Esophagus squamous epithelium (tissue), 5 donors: Measurements from ENCODE around the gene SPP2. TPM values are rescaled to one million over a fixed set of nuclear protein-coding genes. Genes with fewer than 3 reads are reported as not detected.
A peak's percentile ranks its signal among the peaks of the same experiment; 100 is the strongest.

Source experiments
- DNase-seq: peaks from one replicate; lab custom pipeline; 2025; lab: John Stamatoyannopoulos, UW
- H3K27ac ChIP-seq, 4 donors: fragments of 200-600 bp; sonication (generic); one replicate each; pipeline ENCODE4 v1.5.1; 2016 to 2019; ENCODE audit warnings: mild to moderate bottlenecking in 1 of 4
- H3K27me3 ChIP-seq, 4 donors: fragments of 200-600 bp; sonication (generic); 1 replicate in 3 of 4; 2 replicates in 1 of 4; pipeline versions ENCODE4 v1.5.1 to v1.6.0; 2017 to 2021; ENCODE audit warnings: antibody characterized with exemption in 1 of 4
- H3K36me3 ChIP-seq, 3 donors: fragments of 200-600 bp; sonication (generic); one replicate each; pipeline ENCODE4 v1.5.1; 2016 to 2019
- H3K4me1 ChIP-seq, 3 donors: fragments of 200-600 bp; sonication (generic); one replicate each; pipeline ENCODE4 v1.5.1; 2017 to 2019
- H3K4me3 ChIP-seq, 4 donors: fragments of 200-600 bp; sonication (generic); 1 replicate in 3 of 4; 2 replicates in 1 of 4; pipeline ENCODE4 v1.5.1; 2016 to 2019; ENCODE audit warnings: mild to moderate bottlenecking in 2 of 4, moderate library complexity in 1 of 4
- H3K9me3 ChIP-seq, 3 donors: fragments of 200-600 bp; sonication (generic); one replicate each; pipeline ENCODE4 v1.5.1; 2016 to 2019
- CTCF ChIP-seq, 6 experiments: fragments of 450-650 bp in 4 of 6; fragments of 200-600 bp in 2 of 6; sonication (generic) in 2 of 6; IDR thresholded peaks; one replicate each; pipeline ENCODE4 v1.5.1; 2016 to 2019; ENCODE audit warnings: antibody characterized with exemption in 6 of 6, mild to moderate bottlenecking in 4 of 6, moderate library complexity in 4 of 6
- POLR2A ChIP-seq, 4 donors: fragments of 450-650 bp; IDR thresholded peaks; one replicate each; pipeline ENCODE4 v1.6.1; 2017; ENCODE audit warnings: antibody characterized with exemption in 4 of 4, mild to moderate bottlenecking in 4 of 4, moderate library complexity in 3 of 4
- WGBS, 2 donors: methylation state at CpG; one replicate each; pipeline ENCODE4 v1.1.5; 2018; 5-methylcytosine and 5-hydroxymethylcytosine counted together
- intact Hi-C: fragments of 100-400 bp; cut with DNase I; formaldehyde crosslinking; loops from one replicate; pipeline ENCODE4 v1.15.0; 2022
- total RNA-seq, 4 donors: library from RNA; depleted of rRNA; stranded (reverse); fragments of >200 nt; gene quantifications; one replicate each; pipeline ENCODE4 v1.1.0, GENCODE V29; 2016
- donor health status: DM: yes; HTN: yes; CAD: no.

The SPP2 gene
- total RNA-seq, 4 donors from 2014 or later, result not detected

- no peak overlapping the region for H3K4me3 ChIP-seq
- TF ChIP-seq POLR2A (IDR thresholded peaks at IDR 0.05), result no peak
- TF ChIP-seq CTCF (IDR thresholded peaks at IDR 0.05), result no peak
- no peaks in the 10 kb centered on the region for H3K36me3 ChIP-seq
- H3K27ac ChIP-seq, result no peak overlapping the region
- H3K27me3 ChIP-seq, result peaks cover 0 to 14% (median 0%) of the 10 kb centered on the region in 4 donors
- H3K9me3 ChIP-seq, result peaks cover 0 to 6% (median 0%) of the 10 kb centered on the region in 3 donors
- WGBS, 2 donors, result 87% methylated on average over 2 of the region's 2 CpGs
- peaks cover 0 to 9% (median 0%) of the 10 kb centered on the region in 3 donors for H3K4me1 ChIP-seq
- no peak for DNase-seq
- intact Hi-C loops, result no loop called here
Measured at GRCh38 chr2:234020332-234020731, 30.2 kb upstream of the SPP2 start.

DNA sequence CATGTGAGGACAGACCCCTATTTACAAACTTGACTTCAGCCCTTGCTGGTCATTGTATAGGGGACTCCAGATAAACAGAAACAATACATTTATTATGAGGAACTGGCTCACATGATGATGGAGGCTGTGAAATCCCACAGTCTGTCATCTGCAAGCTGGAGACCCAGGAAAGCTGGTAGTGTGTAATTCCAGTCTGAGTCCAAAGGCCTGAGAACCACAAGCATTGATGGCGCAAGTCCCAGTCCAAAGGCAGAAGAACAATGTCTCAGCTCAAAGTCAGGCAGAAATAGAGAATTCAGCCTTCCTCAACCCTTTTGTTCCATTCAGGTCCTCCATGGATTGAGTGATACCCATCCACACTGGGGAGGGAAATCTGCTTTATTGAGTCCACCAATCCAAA is 28.1 kb upstream of the SPP2 start:
- Histone ChIP-seq H3K36me3 (no peaks in the 10 kb centered on the region), H3K27ac (no peak overlapping the region), H3K9me3 (peaks cover 0 to 6% (median 0%) of the 10 kb centered on the region in 3 donors), H3K27me3 (peaks cover 0 to 17% (median 0%) of the 10 kb centered on the region in 4 donors), H3K4me3 (no peak overlapping the region), H3K4me1 (peaks cover 0 to 23% (median 4%) of the 10 kb centered on the region in 3 donors)
- TF ChIP-seq POLR2A (IDR thresholded peaks at IDR 0.05), result no peak
- no peak for TF ChIP-seq CTCF (IDR thresholded peaks at IDR 0.05)
- WGBS, 2 donors, result 91 to 100% methylated on average over 1 of the region's 1 CpG
- DNase-seq, result no peak
- intact Hi-C loops, result no loop called here

DNA sequence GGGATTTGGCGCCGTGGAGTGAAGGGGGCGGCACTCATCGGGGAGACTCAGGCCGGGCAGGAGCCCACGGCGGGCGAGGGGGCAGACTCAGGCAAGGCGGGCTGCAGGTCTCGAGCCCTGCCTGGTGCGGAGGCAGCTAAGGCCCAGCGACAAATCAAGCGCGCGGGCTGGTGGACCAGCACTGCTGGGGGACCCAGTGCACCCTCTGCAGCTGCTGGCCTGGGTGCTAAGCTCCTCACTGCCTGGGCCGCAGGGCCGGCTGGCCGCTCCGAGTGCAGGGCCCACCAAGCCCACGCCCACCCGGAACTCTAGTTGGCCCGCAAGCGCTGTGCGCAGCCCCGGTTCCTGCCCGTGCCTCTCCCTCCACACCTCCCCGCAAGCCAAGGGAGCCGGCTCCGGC is 26.2 kb upstream of the SPP2 start:
- TF ChIP-seq POLR2A (IDR thresholded peaks at IDR 0.05) (no peak), CTCF (IDR thresholded peaks at IDR 0.05) (no peak)
- no peak overlapping the region for H3K4me3 ChIP-seq
- WGBS, 2 donors, result no CpG with 5 or more reads among the region's 29 CpGs
- H3K4me1 ChIP-seq, result peaks cover 0 to 23% (median 4%) of the 10 kb centered on the region in 3 donors
- intact Hi-C loops, result no loop called here
- H3K27me3 ChIP-seq, result peaks cover 0 to 30% (median 0%) of the 10 kb centered on the region in 4 donors
- peaks cover 0 to 6% (median 0%) of the 10 kb centered on the region in 3 donors for H3K9me3 ChIP-seq
- no peaks in the 10 kb centered on the region for H3K36me3 ChIP-seq
- H3K27ac ChIP-seq, result no peak overlapping the region
- DNase-seq, result no peak

GRCh38 chr2:234025466-234025865 is 25.0 kb upstream of the SPP2 start:
- no peak for DNase-seq
- Histone ChIP-seq H3K4me3 (peak overlapping the region in 2 of 4 donors; percentile 11 to 47), H3K27ac (no peak overlapping the region), H3K27me3 (peaks cover 0 to 30% (median 0%) of the 10 kb centered on the region in 4 donors), H3K36me3 (no peaks in the 10 kb centered on the region), H3K9me3 (peaks cover 0 to 6% (median 0%) of the 10 kb centered on the region in 3 donors), H3K4me1 (peaks cover 0 to 23% (median 4%) of the 10 kb centered on the region in 3 donors)
- intact Hi-C loops, result no loop called here
- no peak for TF ChIP-seq POLR2A (IDR thresholded peaks at IDR 0.05)
- TF ChIP-seq CTCF (IDR thresholded peaks at IDR 0.05), result no peak
- WGBS, 2 donors, result 19 to 41% methylated on average over 8 to 10 of the region's 10 CpGs

DNA sequence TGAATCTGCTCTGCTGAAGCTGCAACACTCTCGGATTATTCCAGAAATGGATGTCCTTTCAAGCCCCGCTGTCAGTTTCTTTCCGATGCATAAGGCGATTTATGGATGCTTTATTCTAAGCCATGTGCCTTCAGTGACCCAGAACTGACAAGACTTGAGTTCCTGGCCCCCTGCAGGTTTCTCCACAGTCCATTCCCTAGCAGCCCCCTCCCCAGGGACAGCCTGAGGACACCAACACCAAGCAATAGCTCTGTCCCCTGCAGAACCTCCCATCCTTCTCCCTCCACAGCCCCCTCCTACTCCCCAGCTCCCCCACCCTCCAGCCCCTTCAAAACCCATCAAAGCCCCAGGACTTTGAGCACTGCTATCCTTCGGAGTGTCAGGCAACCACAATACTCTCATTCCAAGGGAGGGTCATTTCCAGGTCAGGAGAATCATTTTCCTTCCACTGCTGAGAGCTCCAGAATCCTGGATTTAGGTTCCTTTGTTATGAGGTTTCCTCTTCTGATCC is 24.6 kb upstream of the SPP2 start:
- TF ChIP-seq POLR2A (IDR thresholded peaks at IDR 0.05) (no peak), CTCF (IDR thresholded peaks at IDR 0.05) (no peak)
- H3K36me3 ChIP-seq, result no peaks in the 10 kb centered on the region
- 46% methylated on average over 5 of the region's 5 CpGs for WGBS, 2 donors
- H3K9me3 ChIP-seq, result peaks cover 0 to 6% (median 0%) of the 10 kb centered on the region in 3 donors
- no peak overlapping the region for H3K27ac ChIP-seq
- intact Hi-C loops, result no loop called here
- no peak for DNase-seq
- H3K4me1 ChIP-seq, result peaks cover 0 to 23% (median 4%) of the 10 kb centered on the region in 3 donors
- H3K27me3 ChIP-seq, result peaks cover 0 to 30% (median 0%) of the 10 kb centered on the region in 4 donors
- peak overlapping the region in 2 of 4 donors; percentile 11 to 47 for H3K4me3 ChIP-seq
